Erythroblast (primary cell): ENCODE data around the gene FAM227B.
"Not testable (repeated sequence)": the region's sequence is repeated elsewhere in the genome, so short reads cannot be mapped to it uniquely, and the experiment has no call there.

ENCODE experiments used
- DNase-seq, 2 experiments: peaks; one replicate each; lab custom pipeline; 2025; lab: John Stamatoyannopoulos, UW
- GATA1 ChIP-seq: IDR thresholded peaks from 2 replicates; pipeline ENCODE4 v1.6.1; 2011; ENCODE audit warnings: low read depth, mild to moderate bottlenecking, control low read depth, low read length, moderate library complexity
- POLR2A ChIP-seq: IDR thresholded peaks from 2 replicates; pipeline ENCODE4 v1.6.1; 2011; ENCODE audit warnings: mild to moderate bottlenecking, low read length

The FAM227B gene

DNA sequence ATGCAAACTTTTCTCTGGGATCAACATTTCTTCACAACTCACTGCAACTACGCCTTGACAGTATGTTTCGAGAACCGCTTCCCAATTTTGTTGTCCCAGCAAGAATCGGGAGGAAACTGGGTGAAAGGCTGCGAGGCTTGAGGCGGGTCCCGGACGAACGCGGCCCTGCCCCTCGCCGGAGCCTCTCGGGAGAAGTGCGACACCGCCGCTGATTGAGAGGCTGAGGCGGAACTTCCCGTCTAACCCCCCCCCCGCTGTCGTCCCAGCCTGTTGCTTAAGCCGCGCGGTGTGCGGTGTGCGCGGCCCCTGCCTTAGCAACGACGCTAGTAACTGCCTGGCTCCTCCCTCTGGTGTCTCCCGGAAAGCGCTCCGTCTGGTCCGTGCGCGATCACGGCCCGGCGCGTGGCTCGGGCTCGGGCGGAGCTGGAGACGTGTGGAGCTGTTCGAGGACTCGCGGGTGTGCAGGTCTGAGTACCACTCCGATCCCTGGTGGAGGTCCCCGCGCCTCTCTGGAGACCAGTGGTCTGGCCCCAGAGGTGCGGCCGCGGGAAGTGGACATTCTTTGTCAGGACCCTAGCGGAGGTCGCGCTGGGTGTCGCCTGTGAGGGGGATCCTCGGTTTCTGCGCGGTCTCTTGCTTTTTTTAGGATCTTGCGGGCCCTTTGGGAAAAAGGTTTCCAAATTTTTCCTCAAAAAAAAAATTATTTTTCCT, at the start of gene FAM227B, which contains the start of gene DTWD1:
FAM227B (minus strand) TSS at position 161 of the 711 bp plus-strand sequence. CDS start 5,647 bp downstream, outside the sequence.
DTWD1 (plus strand) TSS at position 391 of the 711 bp plus-strand sequence. CDS start 4,120 bp downstream, outside the sequence.
- TF ChIP-seq GATA1 (no peak), POLR2A (peak; percentile 96)
- DNase-seq: peak; percentile 99

DNA sequence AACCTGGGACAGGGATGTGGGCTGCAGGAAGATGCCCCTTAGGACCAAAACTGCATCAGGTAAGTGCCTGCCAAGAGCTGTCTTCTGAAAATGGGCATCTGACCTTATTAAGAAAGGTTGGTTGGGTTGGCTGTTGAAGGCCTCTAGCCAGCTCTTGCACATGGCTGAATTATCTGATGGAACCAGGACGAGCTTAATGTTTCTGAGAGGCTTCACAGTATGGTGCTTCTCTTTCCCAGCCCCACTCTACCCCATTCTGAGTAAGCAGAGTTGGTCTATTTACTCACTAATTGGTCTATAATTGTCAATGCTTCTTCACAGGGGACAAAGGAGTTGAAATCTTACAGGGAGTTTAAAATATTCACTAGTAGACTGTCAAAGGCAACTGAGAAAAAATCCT, 48.7 kb upstream of the FAM227B start:
- DNase-seq: no peak
- TF ChIP-seq GATA1 (no peak), POLR2A (no peak)

DNA sequence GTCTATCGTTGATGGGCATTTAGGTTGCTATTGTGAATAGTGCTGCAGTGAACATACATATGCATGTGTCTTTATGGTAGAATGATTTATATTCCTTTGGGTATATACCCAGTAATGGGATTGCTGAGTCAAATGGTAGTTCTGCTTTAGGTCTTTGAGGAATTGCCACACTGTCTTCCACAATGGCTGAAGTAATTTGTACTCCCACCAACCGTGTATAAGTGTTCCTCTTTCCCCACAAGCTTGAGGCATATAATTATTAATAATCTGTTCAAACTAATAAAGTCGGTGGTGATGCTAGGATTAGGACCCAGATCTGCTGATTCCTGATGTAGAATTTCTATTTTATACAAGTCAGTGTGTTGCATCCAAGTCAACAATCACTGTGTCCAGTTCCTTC, 45.9 kb upstream of the FAM227B start:
- DNase-seq: not testable (repeated sequence)

DNA sequence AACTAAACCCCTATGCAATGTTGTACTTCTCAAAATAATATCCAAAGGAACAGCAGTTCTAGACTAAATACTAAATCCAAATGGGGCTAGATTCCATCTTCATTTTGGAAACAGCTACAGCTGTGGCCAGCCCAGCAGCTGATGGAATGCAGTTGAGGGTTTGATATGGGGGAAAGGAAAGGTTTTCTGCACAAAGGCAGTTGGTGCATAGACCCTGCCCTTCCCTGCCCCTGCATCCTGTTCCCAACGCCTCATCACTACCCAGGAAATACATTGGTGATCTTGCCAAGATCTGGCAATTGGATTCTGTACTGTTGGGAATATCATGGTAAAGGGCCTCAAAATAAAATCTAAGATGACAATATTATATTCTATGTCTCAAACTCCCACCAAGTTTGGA, 44.1 kb upstream of the FAM227B start:
- no peak for DNase-seq
- TF ChIP-seq GATA1: no peak
- TF ChIP-seq POLR2A: no peak

DNA sequence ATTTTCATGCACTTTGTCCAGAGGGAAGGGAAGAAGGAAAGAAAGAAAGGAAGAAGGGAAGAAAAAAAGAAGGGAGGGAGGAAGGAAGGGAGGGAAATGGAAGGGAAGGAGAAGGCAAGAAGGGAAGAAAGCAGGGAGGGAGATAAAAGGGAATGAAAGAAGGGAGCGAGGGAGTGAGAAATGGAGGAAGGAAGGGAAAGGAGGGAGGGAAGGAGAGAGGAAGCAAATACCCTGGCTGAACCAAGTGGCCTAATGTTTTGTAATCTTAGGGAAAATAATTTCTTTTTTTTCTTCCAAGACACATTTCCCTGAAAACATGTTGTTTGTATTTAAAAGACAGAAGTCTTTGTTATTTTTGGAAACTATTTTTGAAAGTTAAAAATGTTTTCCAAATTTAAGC, 36.1 kb upstream of the FAM227B start:
- TF ChIP-seq GATA1 (no peak), POLR2A (no peak)
- DNase-seq: no peak

- TF ChIP-seq GATA1: no peak
- TF ChIP-seq POLR2A: no peak
- peak; percentile 11 to 18 for DNase-seq
Observed at GRCh38 chr15:49652922-49653321, 32.3 kb upstream of the FAM227B start.

DNA sequence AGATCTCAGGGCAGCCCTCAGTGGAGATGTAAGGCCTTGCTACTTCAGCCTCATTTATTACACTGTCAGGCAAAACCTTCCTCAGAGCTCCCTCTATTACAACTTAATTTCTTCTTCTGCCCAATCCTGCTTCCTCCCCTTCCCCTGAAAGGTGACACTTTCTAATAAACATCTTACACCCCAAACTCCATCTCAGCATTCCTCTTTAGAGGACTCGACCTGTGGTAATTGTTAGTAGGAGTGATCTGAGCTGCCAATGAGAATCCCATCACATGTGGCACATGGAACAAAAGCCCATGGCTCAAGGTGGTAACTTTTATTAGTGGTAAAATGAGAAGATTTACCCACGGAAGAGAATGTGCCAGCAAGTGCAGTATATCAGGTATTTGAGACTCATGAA, 30.1 kb upstream of the FAM227B start:
- no peak for DNase-seq
- TF ChIP-seq POLR2A: no peak
- TF ChIP-seq GATA1: no peak

GRCh38 chr15:49649987-49650386, 29.4 kb upstream of the FAM227B start:
- TF ChIP-seq POLR2A: no peak
- no peak for TF ChIP-seq GATA1
- DNase-seq: no peak

DNA sequence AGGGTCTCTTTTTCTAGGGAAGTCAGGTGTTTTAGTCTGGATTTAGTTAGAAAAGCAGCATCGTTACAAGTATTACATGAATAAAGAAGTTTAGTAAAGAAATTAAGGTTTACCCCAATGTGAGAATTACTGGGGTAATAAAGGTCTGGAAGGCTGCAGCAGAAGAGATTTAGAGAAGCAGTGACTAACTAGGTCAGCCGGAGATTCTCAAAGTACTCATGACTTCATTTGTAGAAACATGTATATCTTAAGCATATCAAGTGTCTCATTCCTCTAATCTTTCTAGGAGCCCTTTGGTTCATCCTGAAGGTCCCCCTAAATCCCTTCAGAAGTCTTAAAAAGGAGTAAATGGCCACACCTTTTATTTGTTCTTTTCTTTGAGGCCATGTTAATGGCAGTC, 26.3 kb upstream of the FAM227B start:
- TF ChIP-seq GATA1: no peak
- no peak for TF ChIP-seq POLR2A
- DNase-seq: no peak

- peak; percentile 39 to 52 for DNase-seq
- TF ChIP-seq POLR2A (peak; percentile 24), GATA1 (no peak)
Observed at GRCh38 chr15:49645941-49646340, 25.3 kb upstream of the FAM227B start.

DNA sequence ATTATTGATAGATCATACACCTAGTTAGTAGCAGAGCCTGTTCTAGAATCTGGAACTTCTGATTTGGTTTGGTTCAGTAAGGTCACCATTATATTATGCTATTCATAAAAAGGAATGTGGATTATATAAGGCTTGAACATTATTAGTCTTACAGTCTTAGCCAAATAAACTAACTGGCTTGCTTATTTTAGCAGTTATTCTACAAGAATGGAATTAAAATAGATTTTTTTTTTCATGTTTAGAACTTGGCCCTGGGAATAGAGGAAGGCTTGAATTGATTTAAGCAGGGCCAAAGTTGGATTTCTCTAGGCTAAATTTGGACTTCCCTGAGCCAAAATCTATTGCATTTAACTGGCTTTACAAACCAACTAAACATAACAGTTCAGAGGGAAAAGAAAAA, 24.7 kb upstream of the FAM227B start:
- DNase-seq: no peak
- TF ChIP-seq POLR2A: no peak
- no peak for TF ChIP-seq GATA1

DNA sequence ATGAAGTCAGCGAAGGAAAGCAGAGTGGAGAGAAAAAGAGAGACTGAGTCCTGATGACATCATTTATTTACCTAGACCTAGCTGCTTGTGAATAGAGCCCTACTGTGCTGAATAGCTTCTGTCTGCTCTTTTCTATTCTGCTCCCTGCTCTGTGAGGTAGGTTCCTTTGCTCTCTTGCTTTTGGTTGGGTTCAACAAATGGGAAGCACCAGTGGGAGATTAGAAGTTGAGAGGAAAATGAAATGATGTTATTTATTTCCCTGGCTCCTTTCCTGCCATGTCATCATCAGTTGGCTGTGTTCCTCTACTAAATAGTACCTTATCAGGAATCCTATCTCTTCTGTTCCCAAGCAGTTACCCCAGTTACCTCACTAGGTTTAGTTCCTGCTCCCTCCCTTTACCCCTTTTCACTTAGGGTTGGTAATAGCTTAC, 23.8 kb upstream of the FAM227B start:
- TF ChIP-seq GATA1 (no peak), POLR2A (no peak)
- DNase-seq: peak; percentile 34 to 68

DNA sequence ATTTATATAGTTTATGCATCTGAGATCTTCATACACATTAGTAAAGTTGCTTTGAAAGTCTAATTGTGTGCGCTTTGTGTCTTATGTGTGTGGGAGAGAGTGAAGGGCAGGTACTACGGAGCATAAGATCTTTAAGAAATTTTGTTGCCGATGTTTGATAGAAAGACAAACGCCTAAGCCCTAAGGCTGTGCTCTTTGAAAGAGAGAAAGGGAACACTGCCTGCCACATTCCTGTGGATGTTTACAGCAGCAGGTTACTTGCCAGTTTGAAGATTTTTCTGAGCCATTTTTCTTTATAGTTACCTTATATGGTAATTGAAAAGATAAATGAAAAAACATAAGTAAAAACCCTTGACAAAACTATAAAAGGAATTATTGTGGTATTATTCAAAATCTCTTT, 17.2 kb upstream of the FAM227B start:
- DNase-seq: no peak

DNA sequence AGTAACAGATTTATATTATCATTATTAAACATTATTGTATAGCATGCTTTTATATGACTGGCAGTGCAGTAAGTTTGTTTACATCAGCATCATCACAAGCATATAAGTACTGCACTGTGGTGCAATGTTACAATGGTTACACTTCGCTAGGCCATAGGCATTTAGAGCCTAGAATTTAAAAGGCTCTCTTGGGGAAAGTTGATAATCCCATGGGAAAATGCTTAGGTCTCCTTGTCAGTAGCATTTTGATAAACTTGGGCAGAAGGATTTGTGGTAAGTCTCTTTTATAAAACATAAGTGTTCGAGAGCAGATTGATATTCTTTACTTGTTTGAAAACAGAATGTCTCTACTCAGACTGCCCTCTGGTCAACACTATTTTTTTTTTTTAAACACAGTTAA, 7.8 kb upstream of the FAM227B start:
- DNase-seq: no peak
- TF ChIP-seq POLR2A (no peak), GATA1 (no peak)

More for the DNA sequence above, 17.2 kb upstream of the FAM227B start:
- TF ChIP-seq POLR2A (no peak), GATA1 (no peak)

GRCh38 chr15:49627407-49627877, 6.8 kb upstream of the FAM227B start:
- no peak for DNase-seq
- no peak for TF ChIP-seq GATA1
